NCI-H2227 (cell line): Measurements from ENCODE around the gene ACKR2.
"Not testable (repeated sequence)": the region's sequence is repeated elsewhere in the genome, so short reads cannot be mapped to it uniquely, and the experiment has no call there.

Experiments
- DNase-seq: peaks from one replicate; lab custom pipeline; 2025; ENCODE audit not compliant: unreplicated experiment; lab: John Stamatoyannopoulos, UW

Gene ACKR2

DNA sequence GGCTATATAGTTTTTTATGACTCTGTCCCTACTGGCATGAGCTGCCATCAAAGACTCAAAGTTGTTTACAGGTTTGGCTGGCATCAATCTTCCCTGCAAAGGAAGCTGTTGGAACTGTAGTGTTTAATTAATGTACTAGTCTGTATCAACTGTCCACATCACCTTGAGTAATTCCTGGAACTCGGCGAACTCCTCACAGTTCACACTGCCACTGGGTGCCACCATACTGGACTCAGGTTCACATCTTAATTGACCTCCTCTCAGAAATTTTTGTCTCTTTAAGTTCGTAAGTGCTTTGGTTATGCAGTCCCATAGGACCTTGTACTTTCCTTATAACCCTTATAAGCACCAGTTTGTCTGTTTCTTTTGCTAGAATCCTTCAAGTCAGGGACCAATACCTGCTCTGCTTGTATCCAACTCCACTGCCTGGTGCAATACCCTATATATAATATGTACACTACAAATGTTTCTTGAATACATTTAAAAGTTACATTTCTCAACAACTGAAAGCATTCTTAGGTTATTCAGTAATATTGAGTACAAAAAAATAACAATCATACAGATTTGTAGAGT is 8.1 kb upstream of the ACKR2 start:
- no peak for DNase-seq

DNA sequence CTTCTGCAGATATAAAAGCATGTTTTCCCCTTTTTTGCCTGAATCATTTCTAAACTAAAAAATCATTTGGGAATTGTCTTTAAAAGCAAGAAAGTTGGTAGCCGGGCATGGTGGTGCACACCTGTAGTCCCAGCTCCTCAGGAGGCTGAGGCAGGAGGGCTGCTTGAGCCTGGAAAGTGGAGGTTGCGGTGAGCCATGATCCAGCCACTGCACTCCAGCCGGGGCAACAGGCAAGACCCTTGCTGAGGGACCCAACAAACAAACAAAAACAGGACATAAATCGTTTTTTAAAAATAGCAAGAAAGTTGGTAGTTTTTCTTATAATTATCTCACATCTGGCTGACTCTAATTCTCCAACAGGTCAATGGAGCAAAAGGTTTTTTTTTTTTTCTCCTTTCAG is 7.5 kb upstream of the ACKR2 start:
- no peak for DNase-seq

DNA sequence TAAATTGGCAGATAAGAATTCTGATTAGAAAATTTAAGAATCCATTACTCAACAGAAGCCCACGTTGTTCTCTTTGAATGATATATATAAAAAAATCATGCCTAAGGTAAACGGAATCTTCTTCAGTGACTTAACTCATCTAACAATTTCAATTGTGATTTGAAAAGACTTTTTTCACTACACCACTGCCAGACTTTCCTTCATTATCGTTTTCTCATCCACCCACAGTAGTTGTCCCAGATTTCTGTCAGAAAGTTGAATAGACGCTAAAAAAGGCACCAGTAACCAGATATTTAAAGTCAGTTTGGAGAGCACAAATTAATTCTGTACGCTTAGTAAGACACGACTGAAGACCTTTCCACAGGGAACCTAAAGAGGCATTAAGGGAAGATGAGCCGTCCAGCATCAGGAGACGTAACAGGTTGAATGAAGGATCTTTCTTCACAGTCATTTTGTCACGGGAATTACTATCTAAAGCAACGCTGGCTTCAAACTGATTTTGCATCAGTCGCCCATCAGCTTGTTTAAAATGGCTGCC is 6.3 kb upstream of the ACKR2 start:
- peak; percentile 27 for DNase-seq

GRCh38 chr3:42803414-42804105 is 5.7 kb upstream of the ACKR2 start:
- peak; percentile 29 for DNase-seq

GRCh38 chr3:42804106-42804830 is 5.0 kb upstream of the ACKR2 start, which contains the start of gene HIGD1A:
HIGD1A (minus strand) TSS chr3:42804490; CDS start chr3:42794253, 10,237 bp downstream.
- peak; percentile 95 for DNase-seq

- no peak for DNase-seq
Observed at GRCh38 chr3:42804831-42805132, 4.5 kb upstream of the ACKR2 start.

DNA sequence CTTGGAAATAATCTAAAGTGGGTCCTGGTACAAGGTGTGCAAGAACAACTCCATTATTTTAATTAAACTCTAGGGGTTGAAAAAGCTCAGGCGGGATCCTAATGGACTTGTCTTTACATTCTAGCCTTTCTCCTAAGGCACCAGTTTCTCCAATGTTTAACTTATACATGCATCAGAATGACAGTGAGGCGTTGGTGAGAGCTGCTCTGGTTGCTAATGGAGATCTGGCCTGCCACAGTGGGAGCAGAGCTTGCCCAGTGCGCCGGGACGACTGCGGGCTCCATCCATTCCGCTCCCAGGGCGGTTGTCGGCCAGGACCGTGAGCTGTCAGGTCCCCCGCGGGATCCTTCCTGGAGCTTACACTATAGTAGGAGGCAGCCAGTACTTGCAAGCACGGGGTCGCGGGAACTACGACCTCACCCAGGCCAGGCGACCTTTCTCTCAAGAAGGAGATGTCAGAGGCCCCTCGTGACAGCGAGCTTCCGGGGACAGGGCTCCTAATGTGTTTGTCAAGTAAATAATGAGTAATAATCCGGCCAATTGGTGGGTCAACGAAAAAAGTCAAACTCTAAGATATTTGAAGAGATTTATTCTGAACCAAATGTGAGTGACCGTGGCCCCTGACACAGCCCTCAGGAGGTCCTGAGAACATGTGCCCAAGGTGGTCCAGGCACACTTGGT is 4.0 kb upstream of the ACKR2 start:
- DNase-seq: peak; percentile 5

GRCh38 chr3:42807929-42808328 is 1.3 kb upstream of the ACKR2 start:
- no peak for DNase-seq

DNA sequence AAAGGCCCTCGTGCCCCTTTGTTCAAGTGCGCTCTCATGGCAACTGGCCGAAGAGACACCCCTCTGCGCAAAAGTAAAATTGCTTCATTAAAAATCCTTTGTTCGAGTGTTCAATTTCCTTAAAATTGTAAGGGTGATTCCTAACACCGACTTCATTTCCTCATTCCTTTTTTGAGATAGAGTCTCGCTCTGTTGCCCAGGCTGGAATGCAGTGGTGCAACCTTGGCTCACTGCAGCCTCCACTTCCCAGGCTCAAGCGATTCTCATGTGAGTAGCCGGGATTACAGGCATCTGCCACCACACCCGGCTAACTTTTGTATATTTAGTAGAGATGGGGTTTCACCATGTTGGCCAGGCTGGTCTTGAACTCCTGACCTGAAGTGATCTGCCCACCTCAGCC is 1.5 kb downstream of the ACKR2 start:
- DNase-seq: not testable (repeated sequence)

DNA sequence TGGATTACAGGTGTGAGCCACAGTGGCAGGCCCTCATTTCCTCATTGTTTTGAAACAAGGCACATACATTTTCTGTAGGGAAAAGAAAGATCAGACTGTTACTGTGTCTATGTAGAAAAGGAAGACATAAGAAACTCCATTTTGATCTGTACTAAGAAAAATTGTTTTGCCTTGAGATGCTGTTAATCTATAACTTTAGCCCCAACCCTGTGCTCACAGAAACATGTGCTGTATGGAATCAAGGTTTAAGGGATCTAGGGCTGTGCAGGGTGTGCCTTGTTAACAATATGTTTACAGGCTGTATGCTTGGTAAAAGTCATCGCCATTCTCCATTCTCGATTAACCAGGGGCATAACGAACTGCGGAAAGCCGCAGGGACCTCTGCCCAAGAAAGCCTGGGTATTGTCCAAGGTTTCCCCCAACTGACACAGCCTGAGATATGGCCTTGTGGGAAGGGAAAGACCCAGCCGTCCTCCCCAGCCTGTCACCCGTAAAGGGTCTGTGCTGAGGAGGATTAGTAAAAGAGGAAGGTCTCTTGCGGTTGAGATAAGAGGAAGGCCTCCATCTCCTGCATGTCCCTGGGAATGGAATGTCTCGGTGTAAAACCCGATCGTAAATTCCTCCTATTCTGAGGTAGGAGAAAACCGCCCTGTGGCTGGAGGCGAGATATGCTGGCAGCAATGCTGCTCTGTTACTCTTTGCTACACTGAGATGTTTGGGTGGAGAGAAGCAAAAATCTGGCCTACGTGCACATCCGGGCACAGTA is 2.1 kb downstream of the ACKR2 start:
- DNase-seq: not testable (repeated sequence)

- DNase-seq: no peak
Observed at GRCh38 chr3:42814246-42814645, 5.0 kb downstream of the ACKR2 start.

- DNase-seq: peak; percentile 73
Observed at GRCh38 chr3:42814914-42815507, 5.8 kb downstream of the ACKR2 start.

DNA sequence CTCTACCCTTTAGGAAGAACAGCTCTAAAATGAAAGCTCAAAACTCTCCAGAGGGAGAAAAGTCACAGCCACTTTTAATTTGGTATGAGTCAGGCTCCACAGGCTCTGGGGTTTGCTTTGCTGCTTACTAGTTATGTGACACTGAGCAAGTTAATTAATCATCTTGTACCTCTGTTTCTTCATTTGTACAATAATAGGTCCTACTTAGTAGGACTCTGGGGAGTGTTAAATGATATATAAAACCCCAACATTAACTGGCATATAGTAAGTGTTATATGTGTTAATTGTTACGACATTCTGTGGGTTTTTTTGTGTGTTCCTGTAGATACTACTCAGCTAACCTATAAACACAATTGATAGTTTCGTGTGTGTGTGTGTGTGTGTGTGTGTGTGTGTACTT is 6.6 kb downstream of the ACKR2 start:
- DNase-seq: no peak

DNA sequence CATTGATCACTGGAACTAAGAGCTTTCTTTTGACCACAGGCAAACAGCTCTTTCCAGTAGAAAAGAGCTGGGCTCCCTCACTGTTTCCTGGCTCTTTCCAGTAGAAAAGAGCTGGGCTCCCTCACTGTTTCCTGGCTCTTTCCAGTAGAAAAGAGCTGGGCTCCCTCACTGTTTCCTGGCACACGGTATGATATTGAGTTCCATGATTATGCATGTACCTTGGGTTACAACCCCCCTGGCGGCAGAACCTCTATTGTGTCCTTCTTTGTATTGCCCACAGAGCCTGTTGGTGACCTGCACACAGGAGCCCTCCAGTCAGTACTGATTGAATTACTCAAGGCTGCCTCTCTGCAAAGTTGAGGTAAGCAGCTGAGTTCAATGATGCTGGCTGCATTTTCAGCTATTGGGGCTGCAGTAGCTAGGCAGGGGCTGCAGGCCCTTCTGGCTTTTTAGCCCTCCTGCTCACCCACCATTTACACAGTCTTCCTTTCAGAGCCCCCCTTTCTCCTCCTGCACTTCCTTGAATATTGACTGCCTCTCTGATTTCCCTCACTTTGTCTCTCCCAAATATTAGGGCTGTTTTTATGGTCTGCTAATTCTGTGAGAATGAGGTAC is 10.2 kb downstream of the ACKR2 start:
- DNase-seq: peak; percentile 48

- DNase-seq: no peak
Observed at GRCh38 chr3:42820746-42821051, 11.5 kb downstream of the ACKR2 start.

- no peak for DNase-seq
Observed at GRCh38 chr3:42822828-42823227, 13.6 kb downstream of the ACKR2 start.

DNA sequence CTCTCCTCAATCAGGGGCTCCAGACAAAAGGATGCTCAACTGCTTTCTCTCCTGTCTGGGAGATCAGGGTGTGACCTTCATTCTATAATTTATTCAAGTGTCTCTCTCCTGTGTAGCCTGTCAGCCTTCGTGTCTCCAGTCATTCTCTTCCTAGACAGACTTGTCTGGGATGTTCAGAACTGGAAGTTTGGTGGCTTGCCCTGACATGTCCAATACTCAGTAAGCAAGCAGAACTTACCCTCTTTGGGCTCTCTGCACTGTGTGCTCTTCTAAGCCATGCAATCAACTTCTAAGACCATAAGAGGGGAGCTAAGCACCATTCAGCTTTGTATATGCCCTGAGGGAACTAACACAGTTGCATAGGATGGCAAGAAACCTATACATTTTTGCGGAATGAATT is 14.1 kb downstream of the ACKR2 start:
- peak; percentile 16 for DNase-seq

DNA sequence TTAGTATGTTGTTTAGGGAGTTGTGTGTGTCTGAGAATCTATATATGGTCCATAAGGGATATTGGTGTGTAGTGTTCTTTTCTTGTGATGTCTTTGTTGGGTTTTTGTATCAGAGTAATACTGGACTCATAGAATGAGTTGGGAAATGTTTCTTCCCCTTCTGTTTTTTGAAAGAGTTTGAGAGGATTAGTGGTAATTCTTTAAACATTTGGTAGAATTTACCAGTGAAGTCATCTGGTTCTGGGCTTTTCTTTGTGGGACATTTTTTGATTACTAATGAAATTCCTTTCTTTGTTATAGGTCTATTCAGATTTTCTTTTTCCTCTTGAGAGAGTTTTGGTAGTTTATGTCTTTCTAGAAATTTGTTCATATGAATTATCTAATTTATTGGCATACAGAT is 16.9 kb downstream of the ACKR2 start:
- DNase-seq: no peak

- DNase-seq: no peak
Observed at GRCh38 chr3:42827023-42827422, 17.8 kb downstream of the ACKR2 start.

DNA sequence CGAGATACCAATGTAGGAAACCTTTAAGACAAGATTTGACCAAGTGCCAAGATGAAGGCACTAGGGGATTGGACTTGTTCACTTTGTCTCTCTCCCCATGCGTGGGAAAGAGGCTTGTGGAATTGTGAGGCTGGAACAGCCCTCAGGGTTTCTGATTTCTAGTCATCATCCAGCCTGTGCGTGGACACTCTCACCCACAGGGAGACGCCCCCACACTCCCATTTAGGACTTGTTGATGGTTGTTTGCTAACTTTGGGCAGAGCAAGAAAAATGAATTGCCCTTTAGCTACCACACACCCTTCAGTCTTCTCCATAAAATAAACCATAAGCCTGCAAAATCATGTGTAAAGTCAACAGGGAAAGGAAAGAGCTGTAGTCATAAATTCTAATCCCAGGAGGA is 18.4 kb downstream of the ACKR2 start:
- no peak for DNase-seq
